Stimulated activated CD4-positive, alpha-beta T cell treated with anti-CD3 and anti-CD28 coated beads, Interleukin-15, amount 100 ng/mL, for 48 hours (primary cell): Measurements from ENCODE around the gene ITSN2.
A peak's percentile ranks its signal among the peaks of the same experiment; 100 is the strongest.

Experiments used
- DNase-seq, 2 donors: peaks; one replicate each; pipeline ENCODE4 v3.0.0-alpha.2; 2020; ENCODE audit warnings: low read depth in 2 of 2

The ITSN2 gene

DNA sequence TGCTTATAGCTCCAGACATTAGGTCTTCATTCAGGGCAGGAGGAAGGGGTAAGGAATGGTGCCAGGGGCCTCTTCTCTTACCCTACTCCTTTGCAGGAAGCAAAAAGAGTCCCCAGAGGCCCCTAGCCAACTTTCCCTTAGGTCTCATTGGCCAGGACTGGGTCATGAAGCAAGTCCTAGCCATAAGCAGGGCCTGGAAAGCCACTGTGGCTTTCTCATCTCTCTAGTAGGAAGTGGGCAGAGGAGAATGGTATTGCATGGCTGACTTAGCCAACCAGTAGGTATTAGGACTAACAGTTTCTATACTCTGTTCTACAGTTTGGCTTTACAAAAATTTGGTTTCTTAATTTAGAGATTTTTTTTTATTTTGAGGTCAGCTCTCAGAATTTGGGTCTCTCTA, 180.7 kb downstream of the ITSN2 start:
- DNase-seq = no peak

DNA sequence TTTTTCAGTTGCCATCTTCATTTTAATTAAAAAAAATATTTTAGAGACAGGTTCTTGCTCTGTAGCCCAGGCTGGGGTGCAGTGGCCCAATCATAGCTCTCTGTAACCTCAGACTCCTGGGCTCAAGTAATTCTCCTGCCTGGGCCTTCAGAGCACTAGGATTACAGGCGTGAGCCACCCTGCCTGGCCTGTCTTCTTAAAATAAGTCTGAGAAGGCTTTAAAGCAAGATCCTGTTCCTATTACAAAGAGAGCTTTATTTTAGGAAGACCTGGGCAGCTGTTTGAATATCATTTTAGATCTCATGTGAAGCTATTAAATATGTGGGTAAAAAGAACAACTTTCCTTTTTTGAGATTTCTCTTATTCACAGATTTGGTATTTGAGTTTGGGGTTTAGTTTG, 184.0 kb downstream of the ITSN2 start:
- DNase-seq = no peak

DNA sequence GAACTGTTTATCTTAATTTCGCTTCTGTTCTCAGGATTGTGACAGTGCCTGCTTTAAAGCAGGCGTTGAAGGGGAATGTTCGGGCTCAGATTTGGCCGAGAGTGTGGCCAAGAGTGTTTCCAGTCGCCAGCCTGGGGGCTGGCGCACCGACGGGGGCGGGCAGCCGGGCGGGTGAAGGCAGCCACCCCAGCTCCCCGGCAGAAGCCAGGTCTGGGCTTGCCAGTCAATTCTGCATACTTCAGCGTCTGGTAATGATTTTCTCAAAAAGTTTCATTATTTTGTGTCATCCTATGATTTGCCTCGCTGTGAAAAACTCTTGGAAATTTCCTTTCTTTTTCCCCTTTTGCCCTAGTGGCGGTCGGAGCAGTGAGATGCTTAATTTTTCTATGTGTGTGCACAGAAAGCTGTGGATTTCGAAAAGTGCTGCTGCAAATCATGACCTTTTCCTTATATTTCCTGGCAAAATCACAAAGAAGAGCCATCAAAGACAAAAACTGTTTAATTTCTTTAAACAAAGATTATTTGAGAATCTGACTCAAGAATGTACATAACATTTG, 184.6 kb downstream of the ITSN2 start:
- no peak for DNase-seq

DNA sequence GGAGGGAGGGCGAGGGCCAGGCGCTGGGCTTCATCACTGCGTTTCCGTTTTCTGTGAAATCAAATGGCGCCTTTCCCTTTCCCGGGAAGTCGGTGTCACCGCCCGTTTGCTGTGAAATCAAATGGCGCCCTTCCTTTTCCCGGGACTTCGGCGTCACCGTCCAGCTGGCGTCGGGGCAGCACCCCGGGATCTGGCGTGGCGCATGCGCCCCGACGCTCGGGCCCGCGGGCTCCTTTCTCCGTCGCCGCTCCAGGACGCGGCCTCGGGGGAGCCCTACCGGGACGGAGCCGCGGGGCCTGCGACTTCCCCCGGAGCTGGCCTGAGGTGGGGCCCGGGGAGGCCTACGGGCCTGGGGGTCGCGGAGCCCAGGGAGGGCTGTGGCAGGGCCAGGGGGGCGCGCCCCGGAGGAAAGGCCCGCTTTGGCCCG, 185.5 kb downstream of the ITSN2 start, which contains the start of gene FAM228A:
TSS of gene FAM228A (plus strand) at position 203 of the 427 bp plus-strand sequence. CDS start 428 bp downstream, outside the sequence.
- no peak for DNase-seq

DNA sequence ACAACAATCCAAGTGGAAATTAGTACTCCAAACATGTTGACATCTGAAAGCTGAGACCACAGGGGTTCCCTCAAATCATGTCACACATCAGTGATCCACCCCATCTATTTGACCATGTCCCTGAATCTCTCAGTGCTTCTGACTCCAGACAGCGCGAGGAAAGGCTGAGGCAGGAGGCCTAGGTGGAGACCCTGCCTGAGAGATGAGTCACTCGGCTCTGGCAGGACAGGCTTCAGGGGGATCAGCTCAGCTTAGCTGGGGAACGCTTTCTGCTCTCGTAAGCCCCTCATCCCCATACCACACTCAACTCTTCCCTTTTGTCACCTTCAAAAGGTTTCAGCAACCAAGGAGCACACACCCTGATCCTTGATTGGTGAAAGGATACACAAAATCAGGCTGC, 191.3 kb downstream of the ITSN2 start:
- no peak for DNase-seq

DNA sequence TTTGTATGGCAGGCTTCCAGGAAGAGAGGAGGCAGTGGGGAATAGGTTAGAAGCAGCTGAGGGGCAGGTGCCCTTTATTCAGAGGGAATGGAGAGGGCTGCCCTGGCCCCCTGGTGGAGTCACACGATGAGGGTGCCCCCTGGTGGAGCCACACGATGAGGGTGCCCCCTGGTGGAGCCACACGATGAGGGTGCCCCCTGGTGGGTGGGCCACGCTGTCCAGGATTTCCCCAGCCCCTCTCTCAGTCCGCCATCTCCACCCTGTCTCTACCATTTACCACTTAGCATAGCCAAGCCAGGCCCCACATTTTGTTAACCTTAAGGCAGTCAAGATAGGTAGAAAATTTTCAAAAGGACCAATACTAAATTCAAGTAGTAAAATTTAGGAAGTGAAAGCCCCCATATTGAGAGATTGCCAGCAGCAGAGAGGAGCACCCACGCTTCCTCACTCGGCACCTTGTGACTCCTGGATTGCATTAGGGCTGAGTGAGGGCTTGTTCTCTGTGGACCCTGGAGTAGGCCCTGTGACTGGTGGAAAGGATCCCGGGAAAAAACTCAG, 195.8 kb downstream of the ITSN2 start:
- DNase-seq = peak; percentile 4 to 29

DNA sequence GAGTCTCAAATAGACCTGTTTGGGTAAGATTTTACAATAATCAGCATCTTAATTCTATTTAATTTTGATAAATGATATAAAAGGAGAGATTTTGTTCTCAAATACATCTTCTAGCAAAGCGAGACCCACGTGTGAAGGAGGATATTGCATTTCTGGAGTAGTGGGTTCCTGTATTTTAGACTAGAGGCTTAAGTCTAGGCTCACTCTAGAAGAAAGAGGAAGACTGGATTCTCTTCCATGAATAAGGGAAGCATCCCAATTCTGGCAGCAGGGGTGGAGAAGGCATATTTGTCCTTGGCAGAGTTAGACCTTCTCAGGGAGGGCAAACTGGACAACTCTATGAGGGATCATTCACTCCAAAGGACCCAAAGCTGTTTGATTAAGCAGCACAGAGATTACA, 196.7 kb downstream of the ITSN2 start:
- no peak for DNase-seq

DNA sequence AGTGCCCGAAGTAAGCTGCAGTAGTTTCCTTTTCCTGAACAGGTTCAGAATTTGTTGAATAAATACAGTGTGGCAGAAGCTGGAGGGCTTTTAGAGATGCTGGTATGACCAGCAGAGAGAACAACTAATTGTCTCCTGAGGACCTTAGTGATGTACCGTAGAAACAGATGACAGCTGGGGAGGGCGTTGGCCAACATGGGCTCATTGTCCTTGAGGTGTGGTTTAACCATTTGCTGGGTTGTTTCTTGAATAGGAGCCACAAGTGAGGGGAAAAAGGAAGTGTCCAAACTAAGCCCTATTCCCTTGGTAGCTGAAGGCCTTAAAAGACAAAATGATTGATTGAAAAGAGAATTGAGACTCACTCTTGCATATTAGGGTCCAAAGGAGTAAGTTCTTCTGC, 197.2 kb downstream of the ITSN2 start:
- DNase-seq = no peak

DNA sequence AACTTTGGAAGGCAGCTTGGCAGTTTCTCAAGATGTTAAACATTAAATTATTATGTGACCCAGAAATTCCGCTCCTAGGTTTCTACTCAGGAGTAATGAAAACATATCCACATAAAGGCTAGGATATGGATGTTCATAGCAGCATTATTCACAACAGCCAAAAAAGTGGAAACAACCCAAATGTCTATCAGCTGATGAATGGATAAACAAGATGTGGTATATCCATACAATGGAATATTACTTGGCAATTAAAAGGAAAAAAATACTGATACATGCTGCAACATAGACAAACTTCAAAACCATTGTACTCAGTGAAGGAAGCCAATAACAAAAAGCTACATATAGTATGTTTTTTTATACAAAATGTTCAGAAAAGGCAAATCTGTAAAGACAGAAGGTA, 197.8 kb downstream of the ITSN2 start:
- DNase-seq = no peak

DNA sequence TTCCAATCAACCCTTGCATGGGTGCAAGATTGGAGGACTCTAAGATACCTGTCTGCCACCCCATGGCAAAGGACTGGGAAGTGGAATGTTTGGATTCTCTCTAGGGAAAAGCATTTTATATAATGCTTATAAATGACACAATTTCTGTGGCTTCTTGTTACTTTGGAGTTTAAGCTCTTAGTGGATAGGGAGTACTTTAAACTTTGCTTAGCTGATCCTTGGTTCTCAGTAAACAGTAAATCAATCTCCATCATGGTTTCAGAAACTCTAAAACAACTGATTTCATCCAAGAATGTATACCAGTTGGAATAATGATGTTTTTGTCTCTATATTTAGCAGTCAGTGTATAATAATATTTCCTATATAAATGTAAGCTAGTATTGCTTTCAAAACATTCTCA, 199.6 kb downstream of the ITSN2 start:
- no peak for DNase-seq

DNA sequence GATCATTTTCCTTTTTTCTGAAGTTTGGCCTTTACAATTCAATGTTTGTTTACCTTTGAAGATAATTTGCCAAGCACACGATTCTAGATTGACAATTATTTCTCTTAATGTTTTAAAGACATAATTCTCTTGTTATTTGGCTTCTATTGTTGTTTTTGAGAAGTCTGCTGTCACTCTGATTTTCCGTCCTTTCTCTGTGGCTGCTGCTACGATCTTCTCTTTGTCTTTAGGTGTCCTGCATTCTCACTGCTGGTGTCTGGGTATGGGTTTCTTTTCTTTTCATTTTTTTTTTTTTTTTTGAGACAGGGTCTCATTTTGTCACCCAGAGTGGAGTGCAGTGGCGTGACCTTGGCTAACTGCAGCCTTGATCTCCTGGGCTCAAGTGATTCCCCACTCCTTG, 200.6 kb downstream of the ITSN2 start:
- no peak for DNase-seq

DNA sequence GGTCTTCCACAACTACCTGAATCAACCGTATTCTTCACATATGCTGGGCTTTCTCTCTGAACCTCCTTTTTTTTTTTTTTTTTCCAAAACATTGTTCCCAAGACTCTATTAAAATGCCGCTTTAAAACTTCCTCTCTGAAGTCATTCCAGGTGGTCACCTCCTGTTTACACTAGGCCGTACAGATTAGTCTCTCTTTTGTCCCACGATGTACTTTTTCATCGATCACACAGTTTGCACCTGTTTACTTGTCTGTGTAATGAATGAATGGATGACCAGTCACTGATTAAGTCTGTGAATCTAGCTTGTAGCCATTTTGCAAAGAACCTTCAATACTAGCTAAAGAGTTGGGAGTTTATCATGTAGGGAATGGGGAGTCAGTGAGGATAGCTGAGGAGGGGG, 202.2 kb downstream of the ITSN2 start:
- no peak for DNase-seq

DNA sequence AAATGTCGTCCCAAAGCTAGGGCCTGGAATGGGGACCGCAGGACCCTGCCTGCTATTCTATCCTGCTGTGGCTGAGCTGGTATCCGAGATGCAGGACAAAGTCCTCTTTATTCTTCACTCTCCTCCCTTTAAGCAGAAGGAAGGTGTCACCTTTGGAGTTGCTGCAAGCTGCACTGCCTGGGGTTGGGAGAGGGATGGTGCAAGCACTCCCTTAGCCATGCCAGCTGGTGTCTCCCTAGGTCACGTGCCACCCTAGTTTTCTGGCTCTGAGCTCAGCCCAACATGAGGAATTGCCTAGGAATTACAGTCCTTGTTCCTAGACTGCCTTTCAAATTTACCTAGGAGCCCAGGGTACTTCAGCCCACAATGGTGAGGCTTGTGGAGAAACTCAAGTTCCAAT, 206.9 kb downstream of the ITSN2 start:
- no peak for DNase-seq
